ENCODE results near the gene PLCB3.

- TF ChIP-seq CTCF (conservative IDR thresholded peaks at IDR 0.05; ENCODE audit: low read depth in 2 of 2) (no peak), EZH2 (IDR thresholded peaks at IDR 0.05; ENCODE audit: low read depth, unreplicated experiment) (no peak), POLR2AphosphoS5 (IDR thresholded peaks at IDR 0.05; ENCODE audit: low read depth) (peak; percentile 57)
Observed at GRCh38 chr11:64285885-64286800, 34.8 kb downstream of the PLCB3 start.
